SK-N-MC (cell line): ENCODE results near the gene YPEL2.

Experiments used
- EZH2 ChIP-seq: fragments of 200-600 bp; sonication (generic); IDR thresholded peaks from one replicate; pipeline ENCODE4 v1.6.1; 2017; ENCODE audit warnings: antibody characterized with exemption
- FOXP2 ChIP-seq: optimal IDR thresholded peaks from 2 replicates; pipeline ENCODE3; 2011; ENCODE audit warnings: mild to moderate bottlenecking, moderate library complexity; ENCODE audit not compliant: insufficient read depth; ENCODE audit errors: extremely low read length, control extremely low read depth
- POLR2AphosphoS5 ChIP-seq: IDR thresholded peaks from 2 replicates; pipeline ENCODE4 v1.6.1; 2012; ENCODE audit warnings: mild to moderate bottlenecking, low read depth, low read length, borderline replicate concordance

- no peak for TF ChIP-seq POLR2AphosphoS5
- TF ChIP-seq EZH2: no peak
- no peak for TF ChIP-seq FOXP2
Measured at GRCh38 chr17:59440757-59441463, 109.5 kb downstream of the YPEL2 start.
